GM19043 (cell line): Measurements from ENCODE around the gene PMF1.

Source experiments
- ATAC-seq: cut with Tn5 transposase; IDR thresholded peaks from one replicate; pipeline ENCODE4 v1.9.1; 2021; ENCODE audit warnings: low read depth; ENCODE audit not compliant: unreplicated experiment

PMF1 gene

GRCh38 chr1:156233426-156234127, 20.8 kb downstream of the PMF1 start:
- ATAC-seq, result no peak

DNA sequence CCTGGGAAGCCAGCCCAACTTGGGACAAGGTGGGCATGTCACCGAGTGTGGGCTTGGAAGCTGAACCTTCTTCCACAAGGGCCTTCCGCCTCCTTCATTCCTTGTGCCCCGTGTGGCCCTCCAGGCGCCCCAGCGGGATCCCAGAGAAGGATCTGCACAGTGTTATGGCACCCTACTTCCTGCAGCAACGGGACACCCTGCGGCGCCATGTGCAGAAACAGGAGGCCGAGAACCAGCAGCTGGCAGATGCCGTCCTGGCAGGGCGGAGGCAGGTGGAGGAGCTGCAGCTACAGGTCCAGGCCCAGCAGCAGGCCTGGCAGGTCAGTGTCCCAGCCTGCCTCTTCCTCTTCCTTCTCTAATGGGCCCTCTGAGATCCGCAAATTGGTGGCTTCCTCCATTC, 23.4 kb downstream of the PMF1 start:
- no peak for ATAC-seq

DNA sequence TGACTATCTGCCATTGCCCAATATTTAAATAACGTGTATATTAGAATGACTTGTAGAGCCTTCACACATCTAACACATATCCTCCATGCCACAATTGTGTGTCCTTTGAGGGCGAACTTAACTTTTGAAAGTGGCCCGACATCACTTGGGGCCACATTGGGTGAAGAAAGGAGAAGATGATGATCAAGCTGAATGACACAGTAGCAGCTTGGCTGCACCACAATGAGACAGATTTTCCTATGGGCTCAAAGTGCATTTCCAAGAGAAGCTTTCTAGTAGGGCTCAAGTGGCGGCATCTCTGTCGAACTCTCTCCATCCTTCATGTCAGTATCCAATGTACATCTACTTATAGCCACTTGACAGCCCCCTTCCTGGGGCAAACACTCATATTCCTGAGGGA, 25.4 kb downstream of the PMF1 start:
- no peak for ATAC-seq

DNA sequence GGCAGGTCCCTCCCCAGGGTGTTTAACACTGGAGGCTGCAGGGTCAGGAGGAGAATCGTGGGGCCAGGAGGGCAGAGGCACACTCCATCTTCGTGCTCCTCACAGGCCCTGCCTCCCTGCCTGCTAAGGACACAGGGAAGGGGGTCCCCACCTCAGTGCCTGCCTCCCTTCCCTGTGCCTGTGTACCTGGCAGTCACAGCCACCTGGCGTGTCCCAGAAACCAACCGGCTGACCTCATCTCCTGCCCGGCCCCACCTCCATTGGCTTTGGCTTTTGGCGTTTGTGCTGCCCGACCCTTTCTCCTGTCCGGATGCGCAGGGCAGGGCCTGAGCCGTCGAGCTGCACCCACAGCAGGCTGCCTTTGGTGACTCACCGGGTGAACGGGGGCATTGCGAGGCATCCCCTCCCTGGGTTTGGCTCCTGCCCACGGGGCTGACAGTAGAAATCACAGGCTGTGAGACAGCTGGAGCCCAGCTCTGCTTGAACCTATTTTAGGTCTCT, 28.6 kb downstream of the PMF1 start:
- ATAC-seq, result no peak

GRCh38 chr1:156241926-156242325, 29.1 kb downstream of the PMF1 start, which contains the start of gene BGLAP:
TSS of gene BGLAP (plus strand) at chr1:156242184. CDS start at chr1:156242232, 48 bp downstream.
- no peak for ATAC-seq

DNA sequence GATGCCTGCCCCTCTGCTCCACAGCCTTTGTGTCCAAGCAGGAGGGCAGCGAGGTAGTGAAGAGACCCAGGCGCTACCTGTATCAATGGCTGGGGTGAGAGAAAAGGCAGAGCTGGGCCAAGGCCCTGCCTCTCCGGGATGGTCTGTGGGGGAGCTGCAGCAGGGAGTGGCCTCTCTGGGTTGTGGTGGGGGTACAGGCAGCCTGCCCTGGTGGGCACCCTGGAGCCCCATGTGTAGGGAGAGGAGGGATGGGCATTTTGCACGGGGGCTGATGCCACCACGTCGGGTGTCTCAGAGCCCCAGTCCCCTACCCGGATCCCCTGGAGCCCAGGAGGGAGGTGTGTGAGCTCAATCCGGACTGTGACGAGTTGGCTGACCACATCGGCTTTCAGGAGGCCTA, 29.9 kb downstream of the PMF1 start:
- ATAC-seq, result no peak

DNA sequence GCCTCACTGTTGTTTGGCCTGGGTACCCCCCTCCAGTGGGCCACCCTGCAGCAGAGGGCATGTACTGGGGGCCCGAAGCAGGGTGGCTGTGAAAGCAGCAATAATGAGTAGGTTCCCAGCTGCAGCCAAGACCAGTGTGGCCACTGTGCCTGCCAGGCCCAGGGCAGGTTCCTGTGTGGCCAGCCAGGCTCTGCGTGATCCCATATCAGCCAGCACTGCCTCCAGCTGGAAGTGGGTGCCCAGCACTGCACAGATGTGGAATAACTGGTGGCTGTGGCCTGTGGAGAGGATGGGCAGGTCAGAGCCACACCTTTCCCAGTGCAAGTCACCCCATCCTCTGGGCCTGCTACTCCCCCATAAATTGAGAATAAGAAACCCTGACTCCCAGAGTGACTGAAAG, 31.3 kb downstream of the PMF1 start:
- ATAC-seq, result no peak

DNA sequence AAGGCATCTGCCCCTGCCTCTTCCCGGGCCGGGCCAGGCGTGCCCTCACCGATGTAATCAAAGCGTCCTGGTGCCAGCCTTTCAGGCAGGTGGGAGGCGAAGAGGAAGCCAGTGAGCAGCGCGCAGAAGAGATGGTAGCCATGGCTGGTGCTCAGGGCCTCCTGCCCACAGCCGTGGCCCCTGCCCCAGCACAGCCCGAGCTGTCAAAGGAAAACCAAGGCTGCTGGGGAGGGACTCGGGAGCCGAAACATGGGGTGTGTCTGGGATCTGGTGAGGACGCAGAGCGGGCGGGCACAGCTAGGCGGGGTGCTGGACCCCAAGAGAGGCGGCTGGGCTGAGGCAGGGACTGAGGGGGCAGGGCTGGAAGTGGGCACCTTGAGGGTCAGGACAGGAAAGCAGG, 31.9 kb downstream of the PMF1 start:
- ATAC-seq, result no peak

DNA sequence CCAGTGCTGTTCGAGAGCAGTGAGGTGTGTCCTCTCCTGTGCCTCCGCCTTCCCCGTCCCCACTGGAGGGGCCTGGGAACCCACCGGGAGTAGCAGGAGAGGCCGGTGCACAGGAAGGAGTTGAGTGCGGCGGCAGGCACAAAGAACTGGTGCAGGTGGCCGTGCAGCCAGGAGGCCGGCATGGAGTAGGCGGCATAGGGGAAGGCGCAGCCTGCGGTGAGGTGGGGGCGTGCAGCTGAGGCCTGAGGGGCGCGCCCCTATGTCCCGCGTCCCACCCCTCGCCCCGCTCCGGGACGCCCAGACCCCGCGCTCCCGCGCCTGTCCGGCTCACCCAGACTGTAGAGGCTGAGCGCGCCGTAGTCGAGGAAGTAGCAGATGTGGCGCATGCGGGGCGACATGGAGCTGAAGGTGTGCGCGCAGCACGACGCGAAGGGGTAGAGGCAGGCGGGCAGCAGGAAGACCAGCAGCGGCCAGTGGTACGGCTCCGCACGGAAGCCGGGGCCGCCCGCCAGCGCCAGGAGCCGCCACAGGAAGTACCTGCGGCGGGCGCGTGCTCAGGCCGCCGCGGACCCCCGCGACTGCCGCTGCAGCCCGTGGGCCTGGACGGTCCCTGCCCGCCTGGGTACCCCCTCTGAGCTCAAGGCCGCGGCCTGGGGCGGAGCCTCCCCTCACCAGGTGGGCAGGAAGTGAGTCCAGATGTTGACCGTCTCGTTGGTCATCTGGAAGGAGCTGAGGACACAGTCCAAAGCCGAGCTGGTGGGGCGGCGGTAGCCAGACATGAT, 32.8 kb downstream of the PMF1 start:
- no peak for ATAC-seq

DNA sequence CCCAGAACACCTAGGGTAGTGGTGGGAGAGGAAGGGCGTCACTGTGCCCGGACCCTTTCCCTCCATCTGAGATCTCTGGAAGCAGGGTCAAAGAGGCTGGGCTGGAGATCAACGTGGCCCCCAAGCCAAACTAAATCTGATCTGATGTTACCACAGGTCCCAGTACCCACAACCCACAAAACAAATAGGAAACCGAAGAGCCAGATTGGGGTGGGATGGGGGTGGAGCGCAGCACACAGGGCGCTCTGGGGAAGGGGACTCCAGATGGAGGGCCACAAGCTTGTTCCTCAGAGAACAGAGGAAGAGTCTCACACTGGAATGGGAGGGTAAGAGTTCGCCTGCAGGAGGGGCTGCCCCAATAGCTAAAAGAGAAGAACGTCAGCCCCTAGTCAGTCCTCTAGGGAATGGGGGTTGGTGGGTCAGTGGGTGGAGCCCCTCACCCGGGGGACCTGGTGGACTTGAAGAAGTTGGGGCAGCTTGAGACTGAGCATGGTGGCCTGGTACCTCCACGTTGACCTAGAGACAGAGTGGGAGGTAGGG, 33.5 kb downstream of the PMF1 start:
- no peak for ATAC-seq

DNA sequence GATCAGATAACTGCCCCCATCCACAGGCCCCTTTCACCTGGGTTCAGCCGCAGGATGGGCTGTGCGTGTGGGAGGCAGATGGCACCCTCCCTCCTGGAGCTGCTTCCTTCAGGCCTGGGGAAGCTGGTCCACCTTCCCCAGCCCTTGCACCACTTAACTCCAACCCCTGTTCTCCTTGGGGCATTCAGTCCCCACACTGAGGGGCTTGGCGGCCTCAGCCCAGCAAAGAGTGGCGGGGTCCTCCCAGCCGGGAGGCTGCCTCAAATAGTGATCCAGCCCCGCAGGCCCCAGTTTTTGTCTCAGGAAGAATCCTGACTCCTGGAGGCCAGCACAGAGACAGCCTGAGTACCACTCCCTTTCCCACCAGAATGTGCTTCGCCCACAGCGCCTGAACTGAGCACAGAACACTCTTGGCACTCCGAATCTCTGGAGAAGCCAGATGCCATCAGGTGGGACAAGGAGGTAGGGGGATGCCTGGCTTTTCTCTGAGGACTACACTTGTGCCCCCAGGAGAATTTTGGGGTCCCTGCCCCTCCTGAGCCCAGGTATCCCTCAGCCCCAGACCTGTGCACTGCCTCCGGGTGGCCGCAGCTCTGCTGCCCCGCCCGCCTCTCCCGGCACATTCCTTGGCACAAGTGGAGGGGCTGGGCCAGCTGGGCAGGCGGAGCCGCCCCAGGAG, 34.1 kb downstream of the PMF1 start:
- no peak for ATAC-seq

DNA sequence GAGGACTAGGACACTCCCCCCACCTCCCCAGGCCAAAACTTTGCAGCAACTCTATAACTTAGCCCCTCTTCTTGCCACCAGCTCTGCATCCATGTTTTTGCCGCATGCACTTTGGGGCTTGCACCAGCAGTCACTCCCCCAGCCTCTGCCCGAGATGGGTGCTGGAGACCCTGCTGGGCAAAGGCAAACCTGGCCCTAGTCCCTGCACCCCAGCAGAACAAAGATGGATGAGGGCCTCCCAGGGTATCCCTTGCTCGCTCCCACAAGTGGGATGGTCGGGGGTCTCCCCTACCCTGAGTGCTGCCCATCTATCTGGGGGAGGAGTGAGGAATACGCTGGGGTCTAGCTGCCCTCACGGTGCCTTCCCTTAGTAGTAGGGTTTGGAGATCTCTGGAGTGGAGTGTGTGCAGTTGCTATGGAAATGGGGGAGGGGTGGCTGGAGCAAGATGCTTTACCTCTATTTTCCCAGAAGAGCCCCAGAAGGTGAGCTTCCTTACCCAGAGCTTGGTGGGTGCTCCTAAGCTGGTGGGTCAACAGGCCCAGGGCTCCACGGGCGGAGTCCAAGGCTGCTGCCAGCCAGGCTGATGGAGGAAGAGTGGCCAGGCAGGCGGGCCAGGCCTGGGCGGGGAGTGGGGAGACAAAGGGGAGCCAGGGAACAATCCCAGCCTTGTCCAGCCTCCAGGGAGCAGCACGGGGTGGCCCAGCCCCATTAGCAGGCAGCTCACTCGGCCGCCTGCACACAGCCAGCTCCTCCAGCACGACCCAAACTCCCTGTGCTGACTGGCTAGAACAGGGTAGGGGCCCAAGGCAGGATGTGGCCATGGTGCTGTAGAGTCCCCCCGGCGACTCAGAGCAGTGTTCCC, 34.9 kb downstream of the PMF1 start, which contains the start of gene PAQR6:
Gene PAQR6, minus strand, starts transcription at position 597 of the 863 bp plus-strand sequence. CDS start 1,325 bp downstream, outside the sequence.
- no peak for ATAC-seq

GRCh38 chr1:156248323-156248683, 35.5 kb downstream of the PMF1 start:
- ATAC-seq, result no peak

DNA sequence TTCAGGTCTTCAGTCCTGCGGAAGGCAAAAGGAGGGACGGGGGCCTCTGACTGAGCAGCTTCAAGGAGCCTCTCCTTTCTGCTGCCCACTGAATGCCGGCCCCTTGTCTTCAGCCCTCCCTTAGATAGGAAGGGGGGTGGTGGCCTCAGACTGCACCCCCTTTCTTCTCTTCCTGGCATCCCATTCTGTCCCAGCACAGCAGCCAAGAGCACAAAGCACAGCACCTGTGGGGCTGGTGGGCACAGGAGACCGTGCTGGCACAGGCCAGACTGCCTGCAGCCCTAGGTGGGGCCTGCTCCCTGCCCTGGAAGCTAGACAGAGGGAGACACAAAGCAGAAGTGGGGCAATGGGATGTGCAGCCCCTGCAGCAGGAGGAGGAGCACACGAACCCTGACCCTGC, 36.8 kb downstream of the PMF1 start:
- no peak for ATAC-seq

- ATAC-seq, result no peak
Observed at GRCh38 chr1:156251527-156251926, 38.7 kb downstream of the PMF1 start.

DNA sequence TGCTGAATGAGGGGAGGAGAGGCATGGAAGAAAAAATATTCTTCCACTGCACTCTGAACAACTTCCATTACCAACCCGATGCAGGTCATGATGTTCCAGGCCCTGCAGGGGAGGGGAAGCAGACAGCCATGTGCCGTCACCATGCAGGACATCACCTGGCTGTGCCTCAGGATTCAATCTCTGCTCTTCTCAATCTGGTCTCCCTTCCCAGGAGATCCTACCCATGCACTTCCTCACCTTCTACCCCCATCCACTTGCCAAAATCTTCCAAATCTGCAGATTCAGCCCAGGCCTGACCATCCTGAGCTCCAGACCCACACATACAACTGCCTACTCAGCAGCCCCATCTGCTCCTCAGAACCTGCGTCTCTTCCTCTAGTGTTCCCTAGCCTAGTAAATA, 40.8 kb downstream of the PMF1 start:
- ATAC-seq, result no peak

GRCh38 chr1:156257711-156258110, 44.9 kb downstream of the PMF1 start:
- no peak for ATAC-seq

- no peak for ATAC-seq
Observed at GRCh38 chr1:156258859-156259258, 46.1 kb downstream of the PMF1 start.

- no peak for ATAC-seq
Observed at GRCh38 chr1:156259805-156260204, 47.0 kb downstream of the PMF1 start.

GRCh38 chr1:156260896-156261295, 48.1 kb downstream of the PMF1 start:
- ATAC-seq, result no peak
